Panc1 (cell line): ENCODE results near the gene WDR90. TPM values are rescaled to one million over a fixed set of nuclear protein-coding genes. Genes with fewer than 3 reads are reported as not detected.

Source experiments
- ATAC-seq: fragments of 200-7000 bp; cut with Tn5 transposase; 2 replicates; pipeline ENCODE4 v1.9.1; 2020; ENCODE audit warnings: mild to moderate bottlenecking, moderate library complexity
- BruUV-seq: library from RNA; stranded (reverse); fragments of 400-500 nt; replicated peaks from 2 replicates; lab custom pipeline; 2021; lab: Mats Ljungman, UMichigan
- CTCF ChIA-PET: fragments of 300-600 bp; sonication (Branson Sonifier 250); formaldehyde crosslinking; loops from one replicate; lab custom pipeline; 2022; ENCODE audit warnings: antibody characterized with exemption; lab: Charles Lee
- POLR2A ChIA-PET: fragments of 300-600 bp; sonication (Branson Sonifier 250); formaldehyde crosslinking; loops from one replicate; lab custom pipeline; 2022; ENCODE audit warnings: antibody characterized with exemption; lab: Charles Lee
- DNase-seq: peaks from one replicate; pipeline ENCODE4 v3.0.0-alpha.2; 2010; ENCODE audit warnings: low read depth, low spot score
- H3K27ac ChIP-seq: 2 replicates; pipeline ENCODE4 v1.5.1; 2011; ENCODE audit warnings: mild to moderate bottlenecking, low read length, inconsistent platforms
- H3K27me3 ChIP-seq: fragments of 200-500 bp; sonication (Bioruptor generic); 2 replicates; pipeline ENCODE4 v1.6.0; 2014; ENCODE audit warnings: low read length, inconsistent platforms; ENCODE audit not compliant: control insufficient read depth, insufficient read depth
- H3K36me3 ChIP-seq: fragments of 200-500 bp; sonication (Bioruptor generic); 2 replicates; pipeline ENCODE4 v1.5.1; 2014; ENCODE audit warnings: inconsistent platforms, mild to moderate bottlenecking, low read length, moderate library complexity; ENCODE audit not compliant: control insufficient read depth, insufficient read depth
- H3K4me1 ChIP-seq: 2 replicates; pipeline ENCODE4 v1.5.1; 2011; ENCODE audit warnings: inconsistent platforms, mild to moderate bottlenecking, low read length, moderate library complexity; ENCODE audit not compliant: control insufficient read depth, insufficient read depth
- H3K4me3 ChIP-seq, 2 experiments: 2 replicates each; pipeline ENCODE4 v1.5.1; 2011 to 2012; ENCODE audit warnings: low read depth in 2 of 2, low read length in 2 of 2, mild to moderate bottlenecking in 2 of 2, inconsistent platforms in 1 of 2, moderate library complexity in 1 of 2
- H3K9me3 ChIP-seq: fragments of 200-500 bp; sonication (Bioruptor generic); 2 replicates; pipeline ENCODE4 v1.5.1; 2014; ENCODE audit warnings: low read depth, mild to moderate bottlenecking, inconsistent platforms, low read length, moderate library complexity; ENCODE audit not compliant: control insufficient read depth, insufficient read depth
- POLR2AphosphoS5 ChIP-seq: IDR thresholded peaks from 2 replicates; pipeline ENCODE4 v1.6.1; 2012; ENCODE audit warnings: mild to moderate bottlenecking, low read depth, low read length, moderate library complexity
- SIN3A ChIP-seq: IDR thresholded peaks from 2 replicates; pipeline ENCODE4 v1.6.1; 2012; ENCODE audit warnings: low read depth, mild to moderate bottlenecking, low read length, moderate library complexity, borderline replicate concordance; ENCODE audit not compliant: insufficient read depth
- TCF7L2 ChIP-seq: IDR thresholded peaks from 2 replicates; pipeline ENCODE4 v1.6.1; 2011; ENCODE audit warnings: mild to moderate bottlenecking, low read depth, low read length, inconsistent platforms
- in situ Hi-C: cut with HindIII; loops from 2 replicates; pipeline ENCODE4 v1.10.0; 2016; ENCODE audit warnings: low sequenced_read_pairs, low pct_unique_long_range_greater_than_20kb
- intact Hi-C: fragments of 100-400 bp; cut with micrococcal nuclease; formaldehyde crosslinking; loops from one replicate; pipeline ENCODE4 v1.10.0; 2022; ENCODE audit not compliant: unreplicated experiment
- total RNA-seq: library from RNA; stranded (reverse); gene quantifications from one replicate; pipeline ENCODE4 v1.2.1, GENCODE V29; 2021; ENCODE audit not compliant: unreplicated experiment
- TF ChIP-seq, protein P1 (sequence below), 2 experiments: IDR thresholded peaks; 2 replicates each; pipeline ENCODE4 v1.6.1; 2011 to 2012; ENCODE audit warnings: low read depth in 2 of 2, control low read depth in 1 of 2, low read length in 1 of 2, mild to moderate bottlenecking in 1 of 2, moderate library complexity in 1 of 2; ENCODE audit not compliant: insufficient read depth in 1 of 2
- TF ChIP-seq, protein P2 (sequence below): fragments of 450-650 bp; IDR thresholded peaks from 2 replicates; pipeline ENCODE4 v1.5.1; 2017; ENCODE audit warnings: mild to moderate bottlenecking

Gene WDR90
- total RNA-seq, 1 experiment from 2014 or later: 58.9 TPM

DNA sequence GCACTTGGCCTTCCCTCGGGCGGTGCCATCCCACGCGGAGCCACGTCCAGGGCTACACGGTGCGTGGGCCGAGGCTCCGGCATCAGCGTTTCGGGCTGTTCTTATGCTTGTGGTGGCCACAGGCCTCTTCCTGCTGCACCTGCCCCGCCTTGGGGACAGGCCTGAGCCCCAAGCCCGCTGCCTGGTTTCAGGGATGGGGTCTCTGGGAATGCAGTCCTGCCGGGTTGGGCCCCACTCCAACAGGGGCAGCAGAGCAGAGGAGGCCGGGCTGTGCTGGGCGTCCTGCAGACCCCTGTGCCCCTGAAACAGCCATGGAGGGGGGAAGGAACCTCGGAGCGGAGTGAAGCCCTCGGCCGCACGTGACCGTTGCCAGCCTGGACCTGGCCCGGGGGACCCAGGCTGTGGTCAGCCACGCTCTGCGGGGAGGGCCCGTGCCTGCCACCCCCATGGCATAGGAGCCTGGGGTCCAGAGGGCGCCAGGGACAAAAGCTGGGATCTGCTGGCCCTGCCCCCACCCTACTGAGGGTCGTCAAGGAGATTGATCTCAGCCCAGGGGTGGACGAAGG is 18.8 kb upstream of the WDR90 start:
- TF ChIP-seq SIN3A: no peak
- TF ChIP-seq, protein P1, sequence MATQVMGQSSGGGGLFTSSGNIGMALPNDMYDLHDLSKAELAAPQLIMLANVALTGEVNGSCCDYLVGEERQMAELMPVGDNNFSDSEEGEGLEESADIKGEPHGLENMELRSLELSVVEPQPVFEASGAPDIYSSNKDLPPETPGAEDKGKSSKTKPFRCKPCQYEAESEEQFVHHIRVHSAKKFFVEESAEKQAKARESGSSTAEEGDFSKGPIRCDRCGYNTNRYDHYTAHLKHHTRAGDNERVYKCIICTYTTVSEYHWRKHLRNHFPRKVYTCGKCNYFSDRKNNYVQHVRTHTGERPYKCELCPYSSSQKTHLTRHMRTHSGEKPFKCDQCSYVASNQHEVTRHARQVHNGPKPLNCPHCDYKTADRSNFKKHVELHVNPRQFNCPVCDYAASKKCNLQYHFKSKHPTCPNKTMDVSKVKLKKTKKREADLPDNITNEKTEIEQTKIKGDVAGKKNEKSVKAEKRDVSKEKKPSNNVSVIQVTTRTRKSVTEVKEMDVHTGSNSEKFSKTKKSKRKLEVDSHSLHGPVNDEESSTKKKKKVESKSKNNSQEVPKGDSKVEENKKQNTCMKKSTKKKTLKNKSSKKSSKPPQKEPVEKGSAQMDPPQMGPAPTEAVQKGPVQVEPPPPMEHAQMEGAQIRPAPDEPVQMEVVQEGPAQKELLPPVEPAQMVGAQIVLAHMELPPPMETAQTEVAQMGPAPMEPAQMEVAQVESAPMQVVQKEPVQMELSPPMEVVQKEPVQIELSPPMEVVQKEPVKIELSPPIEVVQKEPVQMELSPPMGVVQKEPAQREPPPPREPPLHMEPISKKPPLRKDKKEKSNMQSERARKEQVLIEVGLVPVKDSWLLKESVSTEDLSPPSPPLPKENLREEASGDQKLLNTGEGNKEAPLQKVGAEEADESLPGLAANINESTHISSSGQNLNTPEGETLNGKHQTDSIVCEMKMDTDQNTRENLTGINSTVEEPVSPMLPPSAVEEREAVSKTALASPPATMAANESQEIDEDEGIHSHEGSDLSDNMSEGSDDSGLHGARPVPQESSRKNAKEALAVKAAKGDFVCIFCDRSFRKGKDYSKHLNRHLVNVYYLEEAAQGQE (IDR thresholded peaks at IDR 0.05; ENCODE audit: insufficient read depth in 1 of 2, low read depth in 2 of 2, low read length in 1 of 2): no peak
- no peak for TF ChIP-seq TCF7L2
- TF ChIP-seq POLR2AphosphoS5: no peak
- TF ChIP-seq, protein P2, sequence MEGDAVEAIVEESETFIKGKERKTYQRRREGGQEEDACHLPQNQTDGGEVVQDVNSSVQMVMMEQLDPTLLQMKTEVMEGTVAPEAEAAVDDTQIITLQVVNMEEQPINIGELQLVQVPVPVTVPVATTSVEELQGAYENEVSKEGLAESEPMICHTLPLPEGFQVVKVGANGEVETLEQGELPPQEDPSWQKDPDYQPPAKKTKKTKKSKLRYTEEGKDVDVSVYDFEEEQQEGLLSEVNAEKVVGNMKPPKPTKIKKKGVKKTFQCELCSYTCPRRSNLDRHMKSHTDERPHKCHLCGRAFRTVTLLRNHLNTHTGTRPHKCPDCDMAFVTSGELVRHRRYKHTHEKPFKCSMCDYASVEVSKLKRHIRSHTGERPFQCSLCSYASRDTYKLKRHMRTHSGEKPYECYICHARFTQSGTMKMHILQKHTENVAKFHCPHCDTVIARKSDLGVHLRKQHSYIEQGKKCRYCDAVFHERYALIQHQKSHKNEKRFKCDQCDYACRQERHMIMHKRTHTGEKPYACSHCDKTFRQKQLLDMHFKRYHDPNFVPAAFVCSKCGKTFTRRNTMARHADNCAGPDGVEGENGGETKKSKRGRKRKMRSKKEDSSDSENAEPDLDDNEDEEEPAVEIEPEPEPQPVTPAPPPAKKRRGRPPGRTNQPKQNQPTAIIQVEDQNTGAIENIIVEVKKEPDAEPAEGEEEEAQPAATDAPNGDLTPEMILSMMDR: no peak
- CTCF ChIA-PET: no interaction called here

DNA sequence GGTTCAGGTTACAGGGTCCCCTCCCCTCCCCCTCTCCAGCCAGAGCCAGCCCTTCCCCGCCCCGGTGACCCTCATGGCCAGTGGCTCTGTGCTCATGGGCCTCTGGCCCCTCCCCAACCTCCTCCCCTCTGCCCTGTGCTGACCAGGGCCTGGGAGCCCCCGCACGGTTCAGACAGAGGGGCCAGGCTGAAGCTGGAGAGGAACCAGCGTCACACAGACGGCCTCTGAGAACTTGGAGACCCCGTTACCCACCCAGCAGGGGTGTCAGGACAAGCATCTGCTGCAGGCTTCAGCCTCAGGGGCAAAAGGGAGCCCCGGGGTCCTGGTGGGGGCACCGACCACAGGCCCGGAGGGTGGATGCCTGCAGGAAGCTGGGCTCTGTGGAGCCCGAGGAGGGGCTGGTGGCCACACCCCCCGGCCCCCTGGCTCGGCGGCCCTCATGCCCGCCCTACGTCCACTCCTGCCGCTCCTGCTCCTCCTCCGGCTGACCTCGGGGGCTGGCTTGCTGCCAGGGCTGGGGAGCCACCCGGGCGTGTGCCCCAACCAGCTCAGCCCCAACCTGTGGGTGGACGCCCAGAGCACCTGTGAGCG is 18.3 kb upstream of the WDR90 start, which contains the start of gene WFIKKN1:
Gene WFIKKN1, plus strand, starts transcription at position 171 of the 591 bp plus-strand sequence. Its CDS starts 269 bp downstream, at position 440.
- CTCF ChIA-PET: no interaction called here
- ATAC-seq: no peak

More for the DNA sequence above, 18.8 kb upstream of the WDR90 start:
- peak; percentile 2; the same call in 1 of the 2 replicates for ATAC-seq
- in situ Hi-C loops: no loop called here
- Histone ChIP-seq H3K27ac (peak overlapping the region; percentile 34; the same call in 1 of the 2 replicates), H3K9me3 (no peaks in the 10 kb centered on the region), H3K36me3 (no peaks in the 10 kb centered on the region), H3K4me3 (no peak overlapping the region), H3K4me1 (peaks cover 47% of the 10 kb centered on the region), H3K27me3 (no peaks in the 10 kb centered on the region)
- no TSS peak for BruUV-seq
- POLR2A ChIA-PET: no interaction called here
- intact Hi-C loops: no loop called here
- DNase-seq: no peak

More for the DNA sequence above, 18.3 kb upstream of the WDR90 start, which contains the start of gene WFIKKN1:
- no peak for DNase-seq
- TF ChIP-seq TCF7L2 (no peak), POLR2AphosphoS5 (0 out of 2 replicates have a peak, but pooled peaks have one; percentile 32)
- TF ChIP-seq, protein P1 (IDR thresholded peaks at IDR 0.05; ENCODE audit: insufficient read depth in 1 of 2, low read depth in 2 of 2, low read length in 1 of 2): no peak
- Histone ChIP-seq H3K4me3 (no peak within 1 kb of the TSS), H3K27me3 (no peaks in the 10 kb centered on the region), H3K9me3 (no peaks in the 10 kb centered on the region), H3K4me1 (peaks cover 48% of the 10 kb centered on the region), H3K36me3 (no peaks in the 10 kb centered on the region), H3K27ac (peak within 1 kb of the TSS; percentile 34; the same call in 1 of the 2 replicates)
- in situ Hi-C loops (no loop called here), intact Hi-C loops (no loop called here)
- BruUV-seq: no TSS peak
- POLR2A ChIA-PET: no interaction called here
